Breast epithelium (tissue), 3 donors: ENCODE results near the gene SATB1.

Experiments used
- POLR2A ChIP-seq: fragments of 450-650 bp; IDR thresholded peaks from one replicate; pipeline ENCODE4 v1.6.1; 2016; ENCODE audit warnings: antibody characterized with exemption, mild to moderate bottlenecking, moderate library complexity
- POLR2AphosphoS5 ChIP-seq, 3 donors: sonication (generic); formaldehyde crosslinking; IDR thresholded peaks; one replicate each; pipeline ENCODE4 v1.6.1; 2017; ENCODE audit warnings: antibody characterized with exemption in 3 of 3
- TF ChIP-seq, protein P1 (sequence below), 3 donors: fragments of 450-650 bp; IDR thresholded peaks; one replicate each; pipeline ENCODE4 v1.5.1; 2016 to 2017; ENCODE audit warnings: antibody characterized with exemption in 3 of 3, mild to moderate bottlenecking in 3 of 3, moderate library complexity in 3 of 3

DNA sequence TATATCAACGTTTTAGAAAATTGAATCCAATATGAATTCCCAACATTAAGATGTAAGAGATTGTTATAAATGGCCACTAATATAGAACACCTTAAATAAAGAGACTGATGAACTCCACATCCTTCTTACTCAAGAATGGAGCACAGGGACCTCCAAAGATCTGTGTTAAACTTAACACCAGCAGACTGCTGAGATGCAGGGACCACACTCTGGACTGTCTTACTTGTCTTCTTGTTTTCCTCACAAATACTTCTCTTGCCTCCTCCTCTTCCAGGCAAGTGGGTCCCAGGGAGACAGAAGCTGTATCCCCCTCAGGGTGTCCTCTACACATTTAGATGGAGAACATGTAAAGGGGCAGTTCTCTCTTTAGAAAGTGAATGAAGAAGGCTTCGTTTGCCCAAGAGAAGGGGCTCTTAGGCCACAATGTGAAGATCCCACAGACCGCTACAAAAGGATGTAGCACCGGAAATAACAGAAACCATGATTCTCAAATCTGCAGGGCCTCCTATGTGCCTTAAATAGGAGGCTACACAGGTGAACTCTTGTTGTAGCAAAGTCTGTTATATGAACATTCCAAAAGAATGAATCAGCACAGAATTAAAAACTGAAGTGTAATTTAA lies 52.2 kb downstream of the SATB1 start:
- TF ChIP-seq POLR2AphosphoS5 (IDR thresholded peaks at IDR 0.05) = no peak
- TF ChIP-seq, protein P1, sequence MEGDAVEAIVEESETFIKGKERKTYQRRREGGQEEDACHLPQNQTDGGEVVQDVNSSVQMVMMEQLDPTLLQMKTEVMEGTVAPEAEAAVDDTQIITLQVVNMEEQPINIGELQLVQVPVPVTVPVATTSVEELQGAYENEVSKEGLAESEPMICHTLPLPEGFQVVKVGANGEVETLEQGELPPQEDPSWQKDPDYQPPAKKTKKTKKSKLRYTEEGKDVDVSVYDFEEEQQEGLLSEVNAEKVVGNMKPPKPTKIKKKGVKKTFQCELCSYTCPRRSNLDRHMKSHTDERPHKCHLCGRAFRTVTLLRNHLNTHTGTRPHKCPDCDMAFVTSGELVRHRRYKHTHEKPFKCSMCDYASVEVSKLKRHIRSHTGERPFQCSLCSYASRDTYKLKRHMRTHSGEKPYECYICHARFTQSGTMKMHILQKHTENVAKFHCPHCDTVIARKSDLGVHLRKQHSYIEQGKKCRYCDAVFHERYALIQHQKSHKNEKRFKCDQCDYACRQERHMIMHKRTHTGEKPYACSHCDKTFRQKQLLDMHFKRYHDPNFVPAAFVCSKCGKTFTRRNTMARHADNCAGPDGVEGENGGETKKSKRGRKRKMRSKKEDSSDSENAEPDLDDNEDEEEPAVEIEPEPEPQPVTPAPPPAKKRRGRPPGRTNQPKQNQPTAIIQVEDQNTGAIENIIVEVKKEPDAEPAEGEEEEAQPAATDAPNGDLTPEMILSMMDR (IDR thresholded peaks at IDR 0.05) = no peak
- no peak for TF ChIP-seq POLR2A
